NCI-H82 treated with DMSO at 0.1 percent for 48 hours (cell line): ENCODE measurements around the gene GSK3B.
A peak's percentile ranks its signal among the peaks of the same experiment; 100 is the strongest.
"Not testable (repeated sequence)": the region's sequence is repeated elsewhere in the genome, so short reads cannot be mapped to it uniquely, and the experiment has no call there.

Experiments used
- DNase-seq: peaks from one replicate; lab custom pipeline; 2025; ENCODE audit not compliant: unreplicated experiment; lab: John Stamatoyannopoulos, UW

The GSK3B gene

DNA sequence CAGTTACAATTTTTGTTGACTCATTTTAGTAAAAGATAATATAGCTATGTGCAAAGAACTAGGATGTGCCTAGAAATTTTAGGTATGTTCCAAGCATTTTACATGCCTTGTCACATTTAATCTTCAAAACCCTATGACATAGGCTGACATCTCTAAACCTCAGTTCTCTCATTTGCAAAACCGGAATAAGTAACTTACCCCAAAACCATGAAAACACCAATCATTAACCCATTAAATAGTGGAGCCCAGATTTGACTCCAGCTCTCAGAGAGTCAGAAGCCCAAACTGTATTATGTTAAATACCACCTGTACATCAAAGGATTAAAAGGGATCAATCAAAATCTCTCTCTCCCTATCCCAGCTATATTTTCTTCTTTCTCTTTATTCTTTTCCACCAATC, 36.6 kb downstream of the GSK3B start:
- peak; percentile 25 for DNase-seq

DNA sequence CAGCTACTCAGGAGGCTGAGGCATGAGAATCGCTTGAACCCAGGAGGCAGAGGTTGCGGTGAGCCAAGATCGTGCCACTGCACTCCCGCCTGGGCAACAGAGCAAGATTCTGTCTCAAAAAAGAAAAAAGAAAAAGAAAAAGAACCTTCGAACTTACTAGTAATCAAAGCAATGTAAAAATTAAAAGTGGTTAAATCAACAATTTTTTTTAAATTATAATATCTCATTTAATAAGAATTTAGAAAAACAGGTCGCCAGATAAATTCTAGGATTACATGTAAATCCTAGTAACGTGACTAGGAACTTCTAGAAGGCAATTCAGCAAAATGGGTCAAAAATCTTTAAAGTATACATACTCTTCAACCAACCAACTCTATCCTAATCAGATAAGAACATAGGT, 37.2 kb downstream of the GSK3B start:
- no peak for DNase-seq

DNA sequence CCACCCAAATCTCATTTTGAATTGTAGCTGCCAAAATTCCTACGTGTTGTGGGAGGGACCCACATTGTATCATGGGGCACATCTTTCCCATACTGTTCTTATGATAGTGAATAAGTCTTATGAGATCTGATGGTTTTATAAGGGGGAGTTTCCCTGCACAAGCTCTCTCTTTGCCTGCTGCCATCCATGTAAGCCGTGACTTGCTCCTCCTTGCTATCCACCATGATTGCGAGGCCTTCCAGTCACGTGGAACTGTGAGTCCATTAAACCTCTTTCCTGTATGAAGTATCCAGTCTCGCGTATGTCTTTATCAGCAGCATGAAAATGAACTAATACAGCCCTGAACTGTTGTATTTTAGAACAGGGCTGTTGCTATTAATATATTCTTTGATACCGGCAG, 40.6 kb downstream of the GSK3B start:
- DNase-seq = not testable (repeated sequence)

DNA sequence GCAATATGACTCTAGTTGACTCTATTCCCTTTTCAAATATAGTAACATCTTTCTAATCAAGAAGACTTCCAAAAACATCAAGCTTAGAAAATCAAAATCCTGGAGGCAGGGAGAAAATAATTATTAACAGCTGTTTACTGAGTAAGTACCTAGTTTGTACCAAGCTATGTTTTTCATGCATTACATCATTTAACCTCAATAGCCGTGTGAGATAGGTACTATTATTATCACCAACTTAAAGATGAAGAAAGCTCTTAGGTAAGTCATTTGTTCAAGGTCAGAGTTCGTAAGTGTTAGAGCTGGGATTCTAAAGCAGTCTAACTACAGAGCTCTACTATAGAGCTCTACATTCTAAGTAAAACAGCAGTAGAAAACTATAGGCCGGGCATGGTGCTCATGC, 41.6 kb downstream of the GSK3B start:
- no peak for DNase-seq

DNA sequence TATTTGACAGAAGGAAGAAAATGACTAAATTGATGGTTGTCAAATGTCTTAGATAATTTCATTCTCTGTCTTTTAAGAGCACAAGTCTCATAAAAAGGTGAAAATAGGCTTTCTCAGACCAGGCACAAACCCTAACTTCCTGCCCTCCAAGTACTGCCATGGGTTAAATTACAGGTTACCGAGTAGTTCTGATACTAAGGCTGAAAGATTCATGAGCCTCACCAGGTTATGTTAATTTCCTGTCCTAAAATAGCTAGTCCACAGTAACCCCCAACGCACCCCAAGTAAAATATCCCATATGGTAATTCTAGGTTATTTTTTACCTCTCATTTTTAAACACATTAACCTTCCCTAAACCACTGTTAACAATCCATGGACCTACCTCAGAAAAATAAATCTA, 42.0 kb downstream of the GSK3B start:
- no peak for DNase-seq

DNA sequence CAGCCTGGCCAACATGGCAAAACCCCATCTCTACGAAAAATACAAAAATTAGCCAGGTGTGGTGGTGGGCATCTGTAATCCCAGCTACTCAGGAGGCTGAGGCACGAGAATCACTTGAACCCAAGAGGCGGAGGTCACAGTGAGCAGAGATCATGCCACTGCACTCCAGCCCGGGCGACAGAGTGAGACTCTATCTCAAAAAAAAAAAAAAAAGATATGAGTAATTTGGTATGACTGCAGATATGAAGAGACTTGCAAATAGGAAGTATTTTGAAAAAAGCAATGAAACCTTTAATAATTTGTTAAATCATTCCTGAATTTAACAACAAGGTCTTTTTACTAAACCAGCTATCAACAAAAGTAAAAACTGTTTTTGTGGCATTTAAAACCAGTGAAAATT, 42.7 kb downstream of the GSK3B start:
- DNase-seq = not testable (repeated sequence)

DNA sequence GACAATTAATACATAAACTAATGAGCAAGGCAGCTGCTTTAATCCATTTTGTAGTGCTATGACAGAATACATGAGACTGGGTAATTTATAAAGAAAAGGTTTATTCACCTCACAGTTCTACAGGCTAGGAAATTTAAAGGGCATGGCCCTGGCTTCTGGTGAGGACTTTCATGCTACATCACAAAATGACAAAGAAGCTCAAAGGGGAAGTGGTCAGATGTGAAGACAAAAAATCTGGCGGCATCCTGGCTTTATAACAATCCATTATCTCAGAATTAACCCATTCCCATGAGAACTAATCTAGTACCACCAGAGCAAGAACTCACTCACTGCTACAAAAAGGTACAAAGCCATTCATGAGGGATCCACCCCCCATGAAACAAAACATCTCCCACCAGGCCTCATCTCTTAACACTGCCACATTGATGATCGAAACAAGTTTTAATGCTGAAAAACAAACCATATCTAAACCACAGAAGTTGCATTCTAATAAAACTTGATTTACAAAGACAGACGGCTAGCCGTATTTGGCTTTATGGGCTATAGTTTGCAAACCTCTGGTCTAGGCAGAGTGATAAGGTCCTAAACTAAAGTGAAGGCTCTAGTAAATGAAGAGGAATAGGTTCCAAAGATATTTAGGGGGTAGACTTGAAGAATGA, 44.2 kb downstream of the GSK3B start:
- DNase-seq = no peak

DNA sequence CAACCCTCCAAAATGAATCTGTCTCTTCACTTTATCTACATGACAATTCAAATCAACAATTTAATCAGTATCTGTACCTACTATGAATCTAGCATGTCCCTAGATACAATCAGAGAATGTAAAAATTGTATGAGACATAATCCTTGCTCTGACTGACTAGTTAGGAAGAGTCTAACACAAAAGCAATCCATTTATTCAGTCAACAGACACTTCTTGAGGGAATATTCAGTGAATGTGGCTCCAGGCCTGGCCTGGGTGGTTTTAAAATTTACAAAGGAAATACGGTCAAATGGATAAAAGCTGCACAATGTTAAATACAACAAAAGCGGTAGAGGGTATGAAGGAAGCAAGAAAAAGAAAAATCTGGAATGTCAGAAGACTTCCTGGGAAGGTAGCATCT, 45.2 kb downstream of the GSK3B start:
- no peak for DNase-seq

DNA sequence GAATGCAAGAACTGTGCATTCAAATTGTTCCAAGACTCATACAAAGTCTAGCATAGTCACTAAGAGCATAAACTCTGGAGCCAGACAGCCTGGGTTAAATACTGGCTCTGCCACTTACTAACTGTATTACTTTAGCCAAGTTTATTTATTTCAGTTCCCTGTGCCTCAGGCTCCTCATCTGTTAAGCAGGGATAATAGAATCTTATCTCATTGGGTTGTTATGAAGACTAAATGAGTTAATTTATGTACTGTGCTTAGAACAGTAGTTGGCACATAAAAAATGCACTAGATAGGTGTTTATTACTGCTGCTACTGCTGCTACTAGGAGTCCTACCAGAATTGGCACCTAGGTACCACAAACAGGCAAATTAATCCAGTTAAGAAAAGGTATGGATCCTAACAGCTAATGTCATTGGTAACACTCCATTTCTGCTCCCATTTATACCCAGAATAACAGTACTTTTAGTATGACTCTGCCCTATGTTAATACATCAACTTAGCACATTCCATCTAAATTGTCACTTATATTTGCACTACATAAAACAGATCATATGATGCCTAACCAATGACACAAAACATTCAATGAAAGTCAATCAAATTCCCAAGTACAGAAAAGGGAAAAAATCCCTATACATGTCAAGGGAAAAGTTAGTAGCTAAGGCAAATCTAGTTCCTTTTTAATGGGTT, 45.7 kb downstream of the GSK3B start:
- no peak for DNase-seq

DNA sequence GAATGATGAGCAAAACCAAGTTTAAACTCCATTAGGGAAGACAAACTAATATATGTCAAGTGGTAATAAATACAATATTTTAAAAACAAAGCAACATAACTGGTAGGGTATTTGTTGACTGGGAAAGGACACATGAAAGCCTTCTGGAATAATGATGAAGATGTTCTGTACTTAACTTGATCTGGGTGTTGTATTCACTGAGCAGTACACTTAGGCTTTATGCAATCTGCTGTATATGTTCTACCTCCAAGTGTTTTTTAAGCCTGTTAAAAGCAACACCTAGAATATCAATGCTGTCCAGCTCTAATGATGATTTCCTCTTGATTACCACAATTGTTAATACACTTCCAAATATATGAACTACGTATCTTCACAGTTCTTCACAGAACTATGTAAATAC, 46.6 kb downstream of the GSK3B start:
- no peak for DNase-seq

DNA sequence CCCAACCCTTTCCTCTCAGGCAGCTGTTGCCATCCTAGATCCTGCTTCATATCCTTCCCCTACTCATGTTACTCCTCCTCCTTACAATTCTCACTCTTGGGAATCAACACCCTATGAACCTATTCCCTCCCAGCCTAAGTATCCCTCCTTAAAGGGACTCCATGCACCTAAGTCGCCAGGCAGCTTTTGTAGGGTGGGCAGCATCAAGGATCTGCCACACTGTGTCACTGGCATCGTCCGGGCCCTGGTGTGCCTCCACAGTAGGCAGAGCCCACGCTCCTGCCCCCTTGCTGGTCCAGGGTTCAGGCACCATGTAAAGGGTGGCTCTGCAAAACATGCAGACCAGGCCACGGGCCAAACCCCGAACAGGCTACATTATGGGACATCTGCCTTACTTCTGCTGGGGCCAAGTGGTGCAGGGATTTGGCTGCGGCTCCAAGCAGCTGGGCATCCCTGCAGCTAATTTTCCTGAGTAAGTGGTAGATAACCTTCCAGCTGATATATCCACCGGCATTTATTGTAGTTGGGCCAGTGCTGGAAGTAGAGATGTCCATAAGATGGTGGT, 53.4 kb downstream of the GSK3B start:
- no peak for DNase-seq

DNA sequence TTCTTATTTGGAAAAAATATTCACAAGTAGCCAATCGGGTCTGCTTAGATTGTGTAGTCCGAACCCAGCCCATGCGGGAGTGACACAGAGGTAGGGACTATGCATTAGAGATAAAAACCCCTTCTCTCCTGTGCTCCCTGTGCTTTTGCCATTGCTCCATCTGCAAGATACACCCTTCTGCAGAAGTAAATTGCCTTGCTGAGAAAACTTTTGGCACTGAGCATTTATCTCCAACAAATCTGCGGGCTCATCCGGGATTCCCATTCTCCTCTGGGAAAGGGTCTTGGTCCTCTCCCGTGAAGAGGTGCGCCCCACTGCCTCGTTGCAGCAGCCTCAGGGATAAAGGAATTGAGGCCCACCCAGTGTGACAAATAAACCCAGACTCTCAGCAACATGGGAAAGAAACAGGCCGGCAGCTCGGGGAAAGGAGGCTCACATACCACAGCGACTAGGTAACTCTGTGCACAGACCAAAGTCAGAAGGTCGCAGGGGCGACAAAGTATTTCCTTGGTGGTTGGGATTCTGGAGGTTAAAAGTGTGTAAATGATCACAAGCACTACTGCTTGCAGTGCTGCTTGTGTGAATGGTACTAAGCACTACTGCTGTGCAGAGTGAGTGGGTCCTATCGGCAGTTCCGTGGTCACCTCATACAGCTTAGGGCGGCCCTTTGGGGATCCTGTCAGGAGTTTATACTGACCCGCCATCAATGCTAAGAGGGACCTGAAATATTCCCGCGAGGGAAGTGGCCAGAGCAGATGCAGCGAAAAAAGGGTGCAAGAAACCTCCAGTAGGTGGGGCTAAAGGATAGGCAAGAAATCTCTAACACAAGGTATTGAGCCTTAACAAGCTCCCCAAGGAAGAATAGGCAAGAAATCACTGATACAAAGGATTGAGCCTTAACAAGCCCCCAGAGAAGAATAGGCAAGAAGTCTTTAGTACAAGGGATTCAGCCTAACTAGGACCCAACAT, 54.3 kb downstream of the GSK3B start:
- DNase-seq = no peak

DNA sequence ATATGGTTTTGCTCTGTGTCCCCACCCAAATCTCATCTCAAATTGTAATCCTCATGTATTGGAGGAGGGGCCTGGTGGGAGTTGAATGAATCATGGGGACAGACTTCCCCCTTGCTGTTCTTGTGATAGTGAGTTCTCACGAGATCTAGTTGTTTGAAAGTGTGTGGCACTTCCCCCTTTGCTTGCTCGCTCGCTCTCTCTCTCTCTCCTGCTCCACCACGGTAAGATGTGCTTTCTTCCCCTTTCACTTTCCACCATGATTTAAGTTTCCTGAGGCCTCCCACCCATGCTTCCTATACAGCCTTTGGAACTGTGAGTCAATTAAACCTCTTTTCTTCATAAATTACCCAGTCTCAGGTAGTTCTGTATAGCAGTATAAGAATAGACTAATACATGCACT, 60.7 kb downstream of the GSK3B start:
- DNase-seq = no peak

DNA sequence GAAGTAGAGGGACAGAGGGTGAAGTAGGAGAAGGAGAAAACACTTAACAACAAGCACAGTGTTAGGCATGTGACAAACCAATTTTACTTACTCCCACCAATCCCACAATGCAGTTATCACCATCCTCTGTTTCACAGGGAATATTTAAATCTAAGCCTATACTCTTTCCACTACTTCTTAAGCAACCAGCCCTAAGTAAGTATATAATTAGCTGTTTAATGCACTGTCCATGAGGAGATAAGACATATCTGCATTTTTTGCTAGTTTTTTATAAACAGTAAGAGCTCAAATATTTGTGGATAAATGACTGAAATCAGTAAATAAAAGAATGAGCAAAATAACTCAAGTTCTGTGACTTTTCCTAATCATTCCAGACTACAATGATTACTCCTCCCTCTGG, 62.7 kb downstream of the GSK3B start:
- no peak for DNase-seq

DNA sequence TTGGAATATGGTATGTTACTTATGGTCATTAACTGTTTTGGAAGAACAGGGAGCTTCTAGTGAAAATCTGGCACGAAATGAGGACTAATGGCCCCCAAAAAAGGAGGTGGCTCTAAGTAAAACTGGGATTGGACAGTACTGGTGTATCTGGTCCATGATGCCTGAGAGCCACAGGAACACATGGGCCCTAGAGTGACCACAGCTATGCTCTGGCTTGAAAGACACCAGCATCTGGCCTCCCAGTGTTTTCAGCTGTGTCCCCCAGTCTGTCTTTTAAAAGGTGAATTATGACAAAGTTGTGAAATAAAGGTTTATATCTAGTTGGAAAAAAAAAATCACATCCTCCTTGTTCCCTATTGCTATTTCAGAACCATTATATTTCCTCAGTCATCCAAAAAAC, 64.5 kb downstream of the GSK3B start:
- no peak for DNase-seq

DNA sequence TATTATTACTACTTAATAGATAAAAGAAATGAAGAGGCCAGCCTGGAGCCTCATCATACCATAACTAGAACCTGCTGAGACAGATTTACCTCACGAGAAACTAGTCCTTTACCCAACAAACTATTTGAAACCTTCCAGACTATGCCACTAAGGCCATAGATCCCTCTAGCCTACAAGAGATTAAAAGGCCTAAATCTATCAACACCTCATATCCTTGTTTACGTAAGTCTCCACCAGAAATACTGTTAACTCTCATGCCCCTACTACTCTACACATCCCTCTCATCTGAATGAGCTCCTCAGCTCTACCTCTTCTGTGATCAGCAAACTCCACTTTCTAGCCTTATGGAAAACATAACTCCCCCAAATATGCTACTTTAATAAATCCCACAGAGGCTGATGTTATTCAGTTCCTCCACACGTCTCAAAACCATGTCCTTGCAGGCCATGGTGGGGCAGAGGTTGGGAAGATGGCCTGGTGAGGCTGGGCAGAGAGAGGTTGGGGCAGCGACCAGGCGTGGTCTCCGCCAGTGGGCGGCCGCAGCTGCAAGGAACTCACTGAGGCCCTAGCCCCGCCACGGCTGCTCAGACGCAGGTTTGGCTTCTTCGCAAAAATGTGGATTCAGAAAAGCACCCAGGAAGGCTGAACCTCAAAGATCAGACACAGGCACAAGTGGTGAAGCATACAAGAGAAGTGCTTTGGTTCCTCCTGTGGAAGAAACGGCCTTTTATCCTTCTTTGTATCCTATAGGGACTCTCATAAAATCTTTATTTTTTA, 65.8 kb downstream of the GSK3B start:
- DNase-seq = no peak

DNA sequence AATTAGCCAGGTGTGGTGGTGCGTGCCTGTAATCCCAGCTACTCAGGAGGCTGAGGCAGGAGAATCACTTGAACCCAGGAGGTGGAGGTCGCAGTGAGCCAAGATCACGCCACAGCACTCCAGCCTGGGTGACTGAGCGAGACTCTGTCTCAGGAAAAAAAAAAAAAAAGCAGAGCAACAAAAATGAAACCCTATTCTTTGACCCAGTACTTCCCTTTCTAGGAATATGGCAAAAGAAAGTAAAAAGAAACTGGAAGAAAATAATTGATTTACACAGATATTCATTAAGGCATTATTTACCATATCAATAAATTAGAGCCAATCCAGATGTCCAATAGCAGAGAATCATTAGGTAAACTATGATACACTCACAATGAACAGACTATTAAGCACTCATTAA, 67.0 kb downstream of the GSK3B start:
- no peak for DNase-seq

DNA sequence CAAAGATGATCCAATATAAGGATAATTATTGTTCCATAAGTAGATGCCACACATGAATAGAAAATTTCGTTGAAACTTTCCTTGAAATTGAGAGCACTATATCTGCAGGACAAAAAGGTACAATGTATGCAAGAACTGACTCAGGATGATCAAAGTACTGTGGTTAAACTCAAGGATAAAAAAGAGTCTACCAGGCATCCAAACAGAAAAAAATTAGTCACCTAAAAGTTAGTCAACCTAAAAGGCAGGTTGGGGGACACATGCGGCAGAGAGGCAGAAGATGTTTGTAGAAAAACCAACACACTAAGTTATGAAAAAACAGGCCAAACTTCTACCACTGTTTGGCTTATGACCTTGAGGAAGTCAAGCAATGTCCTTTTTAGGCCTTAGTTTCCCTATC, 68.7 kb downstream of the GSK3B start:
- DNase-seq = no peak

DNA sequence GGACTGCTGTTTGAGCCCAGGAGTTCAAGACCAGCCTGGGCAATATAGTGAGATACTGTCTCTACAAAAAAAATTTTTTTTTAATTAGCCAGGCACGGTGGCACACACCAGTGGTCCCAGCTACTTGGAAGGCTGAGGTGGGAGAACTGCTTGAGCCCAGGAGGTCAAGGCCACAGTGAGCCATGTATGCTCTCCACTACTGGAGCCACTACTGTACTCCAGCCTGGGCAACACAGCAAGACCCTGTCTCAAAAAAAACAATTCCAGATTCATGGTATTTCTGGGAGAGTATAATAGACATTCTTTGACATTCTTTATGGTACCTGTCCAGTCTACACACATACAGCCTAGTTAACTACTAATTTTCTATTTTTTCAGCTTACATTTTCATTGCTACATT, 70.1 kb downstream of the GSK3B start:
- DNase-seq = no peak

DNA sequence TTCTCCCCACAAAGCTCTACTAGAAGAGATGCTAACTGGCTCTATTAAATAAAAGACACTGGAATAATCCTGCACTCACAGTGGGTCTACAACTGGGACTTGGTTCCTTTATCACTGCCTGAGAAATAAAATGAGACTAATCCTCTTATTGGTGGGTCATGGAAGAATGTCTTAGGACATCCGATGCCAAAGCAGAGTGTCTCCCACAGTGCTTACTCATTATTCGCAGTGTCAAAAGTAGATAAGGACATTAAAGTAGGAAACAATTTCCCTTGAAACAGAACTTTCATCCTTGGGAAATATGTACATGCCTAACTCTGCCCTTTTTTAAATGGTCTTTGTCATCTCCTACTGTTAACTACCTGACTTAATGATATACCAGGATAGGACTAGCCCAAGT, 71.5 kb downstream of the GSK3B start:
- no peak for DNase-seq

DNA sequence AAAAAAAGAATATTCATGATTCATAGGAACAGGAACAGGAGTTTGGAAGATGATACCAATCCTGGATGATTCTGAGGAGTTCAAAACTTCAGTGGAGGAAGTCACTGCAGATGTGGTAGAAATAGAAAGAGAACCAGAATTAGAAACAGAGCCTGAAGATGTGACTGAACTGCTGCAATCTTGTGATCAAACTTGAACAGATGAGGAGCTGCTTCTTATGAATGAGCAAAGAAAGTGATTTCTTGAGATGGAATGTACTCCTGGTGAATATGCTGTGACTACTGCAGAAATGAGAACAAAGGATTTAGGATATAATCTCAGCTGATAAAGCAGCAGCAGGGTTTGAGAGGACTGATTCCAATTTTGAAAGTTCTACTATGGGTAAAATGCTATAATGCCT, 72.7 kb downstream of the GSK3B start:
- DNase-seq = no peak
